Measurements from ENCODE around the gene OXER1.

DNA sequence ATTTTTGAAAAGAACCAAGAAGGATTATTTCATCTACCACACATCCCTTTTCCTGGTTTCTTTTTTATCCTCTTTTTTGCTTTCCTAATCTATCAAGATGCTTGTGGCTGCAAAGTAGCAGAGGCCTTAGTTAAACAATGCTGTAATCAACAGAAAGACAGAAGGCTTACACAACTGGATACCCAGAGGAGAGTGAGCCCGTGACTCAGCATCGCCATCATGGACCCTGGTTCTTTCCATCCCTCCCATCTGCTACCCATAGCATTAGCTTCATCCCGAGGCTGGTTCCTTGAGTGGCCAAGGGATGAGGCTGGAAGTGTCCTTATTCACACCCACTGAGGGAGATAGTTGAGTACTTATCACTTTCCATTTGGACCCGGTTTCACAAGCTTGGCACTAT, 35.9 kb upstream of the OXER1 start:
- TF ChIP-seq, protein P1, sequence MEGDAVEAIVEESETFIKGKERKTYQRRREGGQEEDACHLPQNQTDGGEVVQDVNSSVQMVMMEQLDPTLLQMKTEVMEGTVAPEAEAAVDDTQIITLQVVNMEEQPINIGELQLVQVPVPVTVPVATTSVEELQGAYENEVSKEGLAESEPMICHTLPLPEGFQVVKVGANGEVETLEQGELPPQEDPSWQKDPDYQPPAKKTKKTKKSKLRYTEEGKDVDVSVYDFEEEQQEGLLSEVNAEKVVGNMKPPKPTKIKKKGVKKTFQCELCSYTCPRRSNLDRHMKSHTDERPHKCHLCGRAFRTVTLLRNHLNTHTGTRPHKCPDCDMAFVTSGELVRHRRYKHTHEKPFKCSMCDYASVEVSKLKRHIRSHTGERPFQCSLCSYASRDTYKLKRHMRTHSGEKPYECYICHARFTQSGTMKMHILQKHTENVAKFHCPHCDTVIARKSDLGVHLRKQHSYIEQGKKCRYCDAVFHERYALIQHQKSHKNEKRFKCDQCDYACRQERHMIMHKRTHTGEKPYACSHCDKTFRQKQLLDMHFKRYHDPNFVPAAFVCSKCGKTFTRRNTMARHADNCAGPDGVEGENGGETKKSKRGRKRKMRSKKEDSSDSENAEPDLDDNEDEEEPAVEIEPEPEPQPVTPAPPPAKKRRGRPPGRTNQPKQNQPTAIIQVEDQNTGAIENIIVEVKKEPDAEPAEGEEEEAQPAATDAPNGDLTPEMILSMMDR (IDR thresholded peaks at IDR 0.05): no peak
- TF ChIP-seq POLR2A (IDR thresholded peaks at IDR 0.05): no peak
